HG02798 (cell line): Measurements from ENCODE around the gene PRF1.
A peak's percentile ranks its signal among the peaks of the same experiment; 100 is the strongest.

ENCODE experiments used
- ATAC-seq: cut with Tn5 transposase; IDR thresholded peaks from one replicate; pipeline ENCODE4 v1.9.1; 2021; ENCODE audit warnings: mild to moderate bottlenecking; ENCODE audit not compliant: unreplicated experiment, poor library complexity

The PRF1 gene

DNA sequence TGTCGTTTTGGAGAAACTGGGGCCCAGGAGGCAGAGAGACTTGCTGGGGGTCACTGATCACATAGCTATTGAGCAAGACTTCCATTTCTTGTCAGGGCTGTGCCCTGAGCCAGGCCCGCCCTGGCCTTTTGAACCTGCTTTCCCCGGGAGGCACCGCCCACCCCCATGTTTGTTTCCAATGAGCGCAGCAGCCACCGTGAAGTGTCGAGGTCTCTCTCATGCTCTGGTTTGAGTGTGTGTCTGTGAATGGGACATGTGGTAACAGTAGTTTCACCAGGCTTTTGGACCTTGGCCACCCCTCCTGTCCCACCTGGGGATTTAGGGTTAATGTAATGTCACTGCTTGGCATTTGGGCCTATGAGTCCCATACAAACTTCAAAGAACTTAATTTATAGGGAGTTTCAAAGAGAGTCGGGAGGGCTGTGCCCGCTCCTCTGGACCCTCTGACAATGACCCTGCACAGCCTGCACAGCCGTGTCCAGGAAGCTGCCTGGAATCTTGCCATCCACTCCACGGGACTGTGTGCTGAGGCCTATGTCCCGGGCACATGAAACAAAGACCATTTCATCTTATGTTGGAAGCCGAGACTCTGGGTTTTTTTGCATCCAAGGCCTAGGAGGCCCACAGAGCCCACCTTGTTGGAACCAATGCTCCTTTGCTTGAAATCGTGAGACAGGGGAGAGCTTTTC, 6.3 kb downstream of the PRF1 start:
- ATAC-seq: no peak

- ATAC-seq: no peak
Observed at GRCh38 chr10:70595566-70596016, 7.0 kb downstream of the PRF1 start.

- no peak for ATAC-seq
Observed at GRCh38 chr10:70594161-70594560, 8.4 kb downstream of the PRF1 start.

DNA sequence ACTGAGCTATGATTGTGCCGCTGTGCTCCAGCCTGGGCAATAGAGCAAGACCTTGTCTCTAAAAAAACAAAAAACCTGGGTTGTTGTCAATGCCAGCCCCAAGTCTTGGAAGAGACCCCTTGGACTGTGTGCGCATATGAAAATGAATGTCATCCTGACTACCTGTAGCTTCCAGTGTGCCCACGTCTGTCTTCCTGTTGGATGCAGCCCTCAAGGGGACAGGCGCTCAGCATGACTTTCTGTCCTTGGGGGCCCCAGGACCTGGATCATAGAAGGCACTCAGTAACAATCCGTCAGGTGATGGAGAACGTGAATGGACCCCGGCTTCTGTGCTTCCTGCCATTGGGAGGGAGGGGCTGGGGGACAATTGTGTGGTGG, 9.0 kb downstream of the PRF1 start:
- no peak for ATAC-seq

DNA sequence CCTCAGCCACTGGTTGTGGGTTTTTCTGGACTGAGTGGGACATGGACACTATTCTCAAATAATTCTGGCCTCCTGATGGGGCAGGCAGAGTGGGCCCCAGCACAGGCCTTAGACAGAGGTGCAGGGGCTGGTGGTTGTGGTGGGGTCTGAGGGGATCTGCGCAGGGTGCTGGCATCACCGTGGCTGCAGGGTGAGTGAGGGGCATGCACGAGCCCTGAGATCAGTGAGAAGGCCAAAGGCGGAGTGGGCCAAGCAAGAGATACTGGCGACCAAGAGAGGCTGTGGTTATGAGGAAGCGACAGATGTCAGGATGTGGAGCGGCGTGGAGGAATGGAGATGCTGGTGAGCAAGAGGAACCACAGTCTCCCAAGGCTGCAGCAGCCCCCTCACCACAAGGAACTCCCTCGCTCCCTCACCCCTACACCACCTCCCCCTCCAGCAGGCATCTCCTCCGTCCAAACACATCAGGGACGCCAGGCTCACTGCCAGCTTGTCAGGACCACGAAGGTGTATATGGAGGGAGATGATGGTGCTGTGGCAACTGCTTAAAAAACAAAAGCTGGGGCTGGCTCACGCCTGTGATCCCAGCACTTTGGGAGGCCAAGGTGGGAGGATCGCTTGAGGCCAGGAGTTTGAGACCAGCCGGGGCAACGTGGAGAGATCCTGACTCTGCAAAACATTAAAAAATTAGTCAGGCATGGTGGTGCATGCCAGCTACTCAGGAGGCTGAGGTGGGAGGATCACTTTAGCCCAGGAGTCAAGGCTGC, 9.6 kb downstream of the PRF1 start:
- no peak for ATAC-seq

GRCh38 chr10:70592186-70592735, 10.3 kb downstream of the PRF1 start:
- no peak for ATAC-seq

DNA sequence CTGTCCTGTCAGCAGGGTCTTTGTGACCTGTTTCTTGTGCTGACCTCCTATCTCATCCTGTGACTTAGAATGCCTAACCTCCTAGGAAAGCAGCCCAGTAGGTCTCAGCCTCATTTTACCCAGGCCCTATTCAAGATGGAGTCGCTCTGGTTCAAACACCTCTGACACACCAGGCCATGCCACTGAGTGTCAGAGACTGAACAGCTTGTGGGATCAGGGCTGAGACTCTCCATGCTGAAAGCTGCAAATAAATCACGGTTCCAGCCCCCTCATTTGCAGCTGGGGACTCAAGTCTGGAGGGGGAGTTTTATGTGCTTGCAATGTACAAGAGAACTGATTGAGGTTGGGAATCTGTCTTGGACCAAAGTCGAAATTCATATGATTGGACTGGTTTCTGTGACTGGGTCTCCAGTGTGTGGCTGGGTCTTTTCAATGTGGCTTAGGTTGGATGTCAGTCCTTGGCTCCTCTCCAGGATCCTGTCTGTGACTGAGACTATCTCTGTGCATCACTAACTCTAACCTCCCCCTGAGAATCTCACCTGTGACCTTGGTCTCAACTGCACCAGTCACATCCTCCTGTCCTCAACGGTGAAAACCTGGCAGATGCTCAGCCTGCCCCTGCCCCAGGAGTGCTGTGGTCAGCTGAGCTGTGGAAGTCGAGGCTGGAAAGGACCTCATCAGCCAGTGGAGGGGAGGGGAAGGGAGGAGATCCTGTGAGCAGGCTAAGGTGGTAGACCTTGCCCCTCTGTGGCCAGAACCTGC, 11.7 kb downstream of the PRF1 start:
- no peak for ATAC-seq

GRCh38 chr10:70589762-70590654, 12.5 kb downstream of the PRF1 start:
- ATAC-seq: no peak

- no peak for ATAC-seq
Observed at GRCh38 chr10:70588859-70589570, 13.5 kb downstream of the PRF1 start.

DNA sequence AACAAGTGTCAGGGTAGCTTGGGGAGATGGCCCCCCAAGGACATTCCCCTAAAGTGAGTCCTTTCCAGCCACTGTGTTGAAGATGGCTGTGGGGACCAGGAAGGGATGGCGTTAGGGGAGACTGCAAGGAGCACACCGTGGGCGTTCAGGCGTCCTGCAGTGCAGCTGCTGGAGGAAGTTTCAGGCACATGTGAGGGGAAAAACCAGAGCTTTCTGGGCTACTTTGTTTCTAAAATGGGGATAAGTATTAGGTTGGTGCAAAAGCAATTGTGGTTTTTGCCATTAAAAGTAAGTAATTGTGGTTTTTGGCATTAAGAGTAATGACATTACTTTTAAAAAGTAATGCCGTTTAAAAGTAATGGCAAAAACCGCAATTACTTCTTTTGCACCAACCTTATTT, 14.3 kb downstream of the PRF1 start:
- ATAC-seq: no peak

GRCh38 chr10:70587045-70587658, 15.4 kb downstream of the PRF1 start:
- peak; percentile 64 for ATAC-seq

DNA sequence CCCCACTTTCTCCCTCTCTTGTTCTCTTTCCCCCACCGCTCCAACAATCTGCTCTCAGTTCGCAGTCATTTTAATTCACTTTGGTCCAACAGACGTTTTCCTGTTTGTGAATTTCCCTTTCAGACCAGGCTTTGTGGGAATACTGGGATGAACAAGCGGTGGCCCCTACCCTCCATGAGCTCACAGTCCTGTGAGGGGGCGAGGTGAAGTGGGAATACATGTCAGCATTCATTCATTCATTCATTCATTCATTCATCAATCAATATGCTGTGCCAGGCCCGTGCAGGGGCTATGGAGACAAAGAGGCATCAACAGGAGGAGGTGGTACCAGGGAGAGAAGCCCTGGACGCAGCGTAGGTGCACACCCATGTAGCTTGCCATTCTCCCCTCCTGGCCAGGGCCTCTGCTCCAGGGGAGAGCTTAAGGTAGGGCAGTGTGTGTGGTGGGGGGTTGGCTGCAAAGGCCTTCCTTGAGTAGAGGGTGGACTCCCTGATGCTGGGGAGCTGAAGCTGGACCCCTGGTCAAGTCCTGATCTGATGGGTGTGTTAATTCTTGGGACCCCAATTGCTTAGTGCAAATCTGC, 16.1 kb downstream of the PRF1 start:
- no peak for ATAC-seq

- no peak for ATAC-seq
Observed at GRCh38 chr10:70585578-70586169, 16.9 kb downstream of the PRF1 start.

GRCh38 chr10:70584909-70585544, 17.5 kb downstream of the PRF1 start:
- no peak for ATAC-seq

DNA sequence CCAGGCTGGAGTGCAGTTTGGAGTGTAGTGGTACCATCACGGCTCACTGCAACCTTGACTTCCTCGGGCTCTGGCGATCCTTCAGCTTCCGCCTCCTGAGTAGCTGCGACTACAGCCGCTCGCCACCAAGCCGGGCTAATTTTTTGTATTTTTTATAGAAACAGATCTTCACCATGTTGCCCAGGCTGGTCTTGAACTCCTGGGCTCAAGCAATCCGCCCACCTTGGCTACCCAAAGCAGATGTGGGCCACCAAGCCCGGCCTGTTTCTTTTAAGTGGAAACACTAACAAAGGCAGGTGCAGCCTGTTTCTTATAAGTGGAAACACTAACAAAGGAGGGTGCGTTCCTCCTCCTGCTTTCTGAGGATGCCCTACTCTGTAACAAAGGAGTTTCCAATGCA, 18.2 kb downstream of the PRF1 start:
- no peak for ATAC-seq

GRCh38 chr10:70583669-70584037, 18.9 kb downstream of the PRF1 start:
- no peak for ATAC-seq

GRCh38 chr10:70582793-70583668, 19.5 kb downstream of the PRF1 start:
- no peak for ATAC-seq
